Stimulated activated CD4-positive, alpha-beta T cell treated with anti-CD3 and anti-CD28 coated beads, Interleukin-4, amount 100 ng/mL, for 4 hours (primary cell): ENCODE results near the gene KRT6B.
"Not testable (repeated sequence)": the region's sequence is repeated elsewhere in the genome, so short reads cannot be mapped to it uniquely, and the experiment has no call there.

Experiments used
- DNase-seq, 2 experiments: peaks; one replicate each; pipeline ENCODE4 v3.0.0-alpha.2; 2020

KRT6B gene

DNA sequence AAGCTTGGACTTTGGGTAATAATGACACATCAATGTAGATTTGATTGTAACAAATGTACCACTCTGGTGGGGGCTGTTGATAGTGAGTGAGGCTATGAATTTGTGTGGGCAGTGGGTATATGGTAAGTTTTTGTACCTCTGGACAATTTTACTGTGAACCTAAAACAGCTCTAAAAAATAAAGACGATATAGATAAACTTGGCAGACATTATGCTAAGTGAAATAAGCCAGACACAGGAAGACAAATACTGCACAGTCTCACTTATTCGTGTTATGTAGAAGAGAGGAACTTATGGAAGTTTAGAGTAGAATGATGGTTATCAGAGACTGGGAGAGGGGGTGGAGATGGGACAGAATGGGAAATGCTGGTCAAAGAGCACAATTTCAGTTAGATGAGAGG lies 13.0 kb upstream of the KRT6B start:
- DNase-seq: no peak

GRCh38 chr12:52461693-52462092 lies 9.7 kb upstream of the KRT6B start:
- DNase-seq: no peak

- no peak for DNase-seq
Measured at GRCh38 chr12:52458861-52459260, 6.9 kb upstream of the KRT6B start.

- no peak for DNase-seq
Measured at GRCh38 chr12:52455821-52456220, 3.9 kb upstream of the KRT6B start.

- no peak for DNase-seq
Measured at GRCh38 chr12:52454411-52455201, 2.7 kb upstream of the KRT6B start.

DNA sequence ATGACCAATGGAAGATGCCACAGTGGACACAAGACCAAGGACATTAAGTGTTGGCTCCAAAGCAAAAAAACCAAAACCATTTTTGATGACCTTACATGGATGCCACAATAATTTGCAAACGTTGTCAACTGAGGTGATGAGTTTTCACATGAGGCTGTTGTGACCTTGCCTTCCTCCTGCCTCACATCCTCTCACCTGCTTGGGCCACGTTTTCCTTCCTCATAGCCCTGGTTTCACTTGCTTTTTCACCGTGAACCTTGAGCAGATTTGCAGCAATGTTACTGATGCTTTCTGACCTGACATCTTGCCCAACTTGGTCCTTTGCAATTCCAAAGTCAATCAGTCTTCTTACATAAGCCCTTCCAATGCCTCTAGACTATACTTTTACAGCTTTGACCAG lies 3.7 kb downstream of the KRT6B start:
- no peak for DNase-seq

DNA sequence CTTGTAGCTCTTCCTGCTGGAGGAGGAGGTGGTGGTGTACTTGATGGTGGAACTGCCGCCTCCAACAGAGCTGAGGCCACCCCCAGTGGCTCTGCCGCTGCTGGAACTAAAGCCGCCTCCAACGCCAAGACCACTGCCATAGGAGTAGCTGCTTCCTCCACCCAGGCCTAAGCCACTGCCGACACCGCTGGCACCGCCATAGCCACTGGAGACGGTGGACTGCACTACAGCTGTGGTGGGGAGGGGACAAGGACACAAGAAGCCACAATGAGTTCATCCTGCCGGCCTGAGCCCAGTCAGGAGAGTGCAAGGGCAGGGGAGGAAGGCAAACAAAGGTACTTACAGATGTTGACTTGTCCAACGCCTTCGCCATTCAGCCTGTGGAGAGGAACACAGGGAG lies 4.8 kb downstream of the KRT6B start:
- DNase-seq: not testable (repeated sequence)

- DNase-seq: no peak
Measured at GRCh38 chr12:52446367-52447045, 5.4 kb downstream of the KRT6B start.

DNA sequence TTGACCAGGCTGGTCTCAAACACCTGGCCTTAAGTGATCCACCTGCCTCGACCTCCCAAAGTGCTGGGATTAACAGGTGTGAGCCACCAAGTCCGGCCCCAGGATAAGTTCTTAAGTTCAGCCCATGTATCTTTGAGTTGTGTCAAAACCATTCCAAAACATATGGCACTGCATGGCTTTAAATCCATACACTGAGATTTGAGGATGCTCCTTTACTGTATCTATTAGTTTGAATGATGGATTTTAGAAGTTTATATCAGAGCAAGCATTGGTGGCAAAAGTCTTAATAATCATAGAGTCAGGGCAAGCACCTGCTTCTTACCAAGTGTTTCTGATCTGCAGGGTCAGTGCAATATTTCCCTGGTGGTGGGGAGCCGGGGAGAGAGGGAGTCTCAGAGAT lies 6.1 kb downstream of the KRT6B start:
- DNase-seq: no peak

DNA sequence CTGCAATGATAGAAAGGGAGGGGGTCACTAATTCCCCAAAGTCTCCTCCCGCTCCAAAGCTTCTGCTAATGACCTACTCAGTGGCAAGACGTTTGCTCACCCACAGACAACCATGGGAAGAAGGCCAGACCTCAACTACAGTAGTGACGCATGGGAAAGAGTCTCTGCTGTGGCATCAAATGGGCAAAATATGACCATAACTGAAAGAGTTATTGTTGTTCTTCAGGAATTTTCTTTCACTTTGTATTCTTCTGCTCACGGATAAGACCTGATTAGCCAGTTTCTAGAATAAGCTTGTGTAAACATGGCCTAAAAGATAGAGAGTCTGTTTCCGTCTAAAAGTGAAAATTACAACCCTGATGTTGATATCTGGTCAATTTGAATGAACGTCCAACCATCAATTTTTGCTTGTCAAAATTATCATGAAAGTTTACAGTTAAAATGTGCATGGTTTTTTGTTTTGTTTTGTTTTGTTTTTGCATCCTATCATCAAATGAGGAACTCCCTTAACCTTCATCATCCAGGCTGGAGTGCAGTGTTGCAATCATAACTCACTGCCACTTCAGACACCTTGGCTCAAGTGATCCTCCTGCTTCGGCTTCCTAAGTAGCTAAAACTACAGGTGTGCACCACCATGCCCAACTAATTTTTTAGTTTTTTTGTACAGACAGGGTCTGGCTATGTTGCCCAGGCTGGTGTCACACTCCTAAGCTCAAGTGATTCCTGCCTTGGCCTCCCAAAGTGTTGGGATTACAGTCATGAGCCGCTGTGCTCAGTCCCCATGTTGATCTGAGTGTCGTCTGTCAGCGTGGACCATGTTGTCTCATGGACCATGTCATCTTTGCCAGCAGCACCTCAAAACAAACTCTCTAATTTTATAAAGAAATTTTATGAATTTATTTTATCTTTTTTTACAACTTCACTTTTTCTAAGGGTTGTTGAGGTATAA lies 7.0 kb downstream of the KRT6B start:
- DNase-seq: no peak

GRCh38 chr12:52443966-52444365 lies 8.0 kb downstream of the KRT6B start:
- DNase-seq: no peak

GRCh38 chr12:52442600-52443061 lies 9.3 kb downstream of the KRT6B start:
- DNase-seq: no peak

GRCh38 chr12:52441320-52441911 lies 10.5 kb downstream of the KRT6B start:
- no peak for DNase-seq

GRCh38 chr12:52440821-52441319 lies 11.1 kb downstream of the KRT6B start:
- DNase-seq: no peak

DNA sequence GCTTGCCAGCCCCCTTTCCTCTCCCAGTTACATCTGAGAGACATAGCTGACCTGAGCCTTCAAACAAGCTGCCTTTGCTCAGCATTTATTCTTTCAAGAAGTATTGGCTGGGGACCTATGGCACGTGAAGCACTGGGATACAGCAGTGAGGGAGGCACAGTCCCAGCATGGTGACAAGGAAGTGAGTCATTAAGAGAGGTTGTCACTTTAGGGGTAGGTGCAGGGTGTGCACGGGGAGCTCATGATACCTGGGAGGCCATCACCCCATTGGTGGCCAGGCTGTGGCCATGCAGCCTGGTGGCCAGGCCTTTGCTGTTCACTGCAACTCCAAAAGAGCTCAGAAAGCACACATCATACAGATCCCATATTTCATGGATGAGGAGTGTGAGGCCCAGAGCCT lies 12.1 kb downstream of the KRT6B start:
- no peak for DNase-seq

- DNase-seq: no peak
Measured at GRCh38 chr12:52439420-52439819, 12.5 kb downstream of the KRT6B start.

- no peak for DNase-seq
Measured at GRCh38 chr12:52438305-52439301, 13.3 kb downstream of the KRT6B start.

DNA sequence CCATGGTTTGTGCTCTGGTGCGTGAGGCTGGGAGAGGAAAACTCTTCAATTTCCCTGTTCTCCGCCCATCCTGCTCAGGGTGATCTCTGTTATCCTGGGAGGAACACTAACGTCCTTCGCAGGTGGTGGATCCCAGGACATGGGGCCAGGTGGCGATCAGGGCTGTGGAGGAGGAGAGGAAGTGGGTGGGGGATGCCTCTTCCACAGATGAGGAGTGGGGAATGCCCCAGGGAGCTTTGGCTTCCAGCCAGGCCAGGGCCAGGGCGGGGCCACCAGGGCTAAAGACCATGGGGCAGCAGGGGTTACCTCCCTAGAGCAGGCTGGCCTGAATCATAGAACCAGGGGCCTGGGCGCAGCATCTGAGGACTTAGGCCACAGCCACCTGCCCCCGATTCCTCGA lies 14.4 kb downstream of the KRT6B start:
- no peak for DNase-seq

- DNase-seq: no peak
Measured at GRCh38 chr12:52436828-52437474, 15.0 kb downstream of the KRT6B start.

DNA sequence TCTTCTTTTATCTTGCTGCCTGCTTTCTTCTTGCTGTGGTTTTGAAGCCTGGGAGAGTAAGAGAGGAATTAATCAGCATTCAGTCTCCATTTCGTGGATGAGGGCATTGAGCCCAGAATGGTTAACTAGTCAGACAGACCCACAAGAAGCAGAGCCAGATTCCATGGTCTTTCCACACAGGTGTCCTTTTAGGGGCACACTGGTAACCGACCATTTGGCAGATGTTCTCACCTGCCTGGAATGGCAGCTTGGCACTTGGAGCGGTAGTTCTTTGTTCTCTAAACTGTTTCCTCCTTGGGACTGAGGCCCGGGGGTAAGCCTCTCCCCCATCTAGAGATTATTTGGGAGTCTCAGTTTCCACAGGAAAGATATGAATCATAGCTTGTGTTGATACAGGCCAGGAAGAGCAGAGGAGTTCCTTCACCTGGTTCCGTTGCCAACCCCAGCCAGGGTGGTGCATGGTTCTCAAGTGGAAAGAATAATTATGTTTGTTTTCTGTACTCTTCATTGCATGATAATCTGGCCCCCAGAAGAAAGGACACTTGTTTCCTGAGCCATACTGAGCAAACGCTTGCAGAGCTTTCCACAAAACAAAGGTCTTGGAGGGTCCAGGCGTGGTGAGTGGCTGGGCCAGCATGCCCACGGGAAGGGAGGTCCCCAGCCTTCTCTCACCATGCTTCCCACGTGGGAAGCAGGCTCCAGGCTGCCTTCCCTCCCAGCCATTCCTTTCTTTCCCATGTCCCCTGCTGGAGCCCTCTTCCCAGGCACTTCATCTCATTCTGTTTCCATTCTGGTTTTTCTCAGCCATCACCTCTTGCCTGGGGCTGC lies 15.7 kb downstream of the KRT6B start:
- no peak for DNase-seq
